ENCODE measurements around the gene KCNE4.

DNA sequence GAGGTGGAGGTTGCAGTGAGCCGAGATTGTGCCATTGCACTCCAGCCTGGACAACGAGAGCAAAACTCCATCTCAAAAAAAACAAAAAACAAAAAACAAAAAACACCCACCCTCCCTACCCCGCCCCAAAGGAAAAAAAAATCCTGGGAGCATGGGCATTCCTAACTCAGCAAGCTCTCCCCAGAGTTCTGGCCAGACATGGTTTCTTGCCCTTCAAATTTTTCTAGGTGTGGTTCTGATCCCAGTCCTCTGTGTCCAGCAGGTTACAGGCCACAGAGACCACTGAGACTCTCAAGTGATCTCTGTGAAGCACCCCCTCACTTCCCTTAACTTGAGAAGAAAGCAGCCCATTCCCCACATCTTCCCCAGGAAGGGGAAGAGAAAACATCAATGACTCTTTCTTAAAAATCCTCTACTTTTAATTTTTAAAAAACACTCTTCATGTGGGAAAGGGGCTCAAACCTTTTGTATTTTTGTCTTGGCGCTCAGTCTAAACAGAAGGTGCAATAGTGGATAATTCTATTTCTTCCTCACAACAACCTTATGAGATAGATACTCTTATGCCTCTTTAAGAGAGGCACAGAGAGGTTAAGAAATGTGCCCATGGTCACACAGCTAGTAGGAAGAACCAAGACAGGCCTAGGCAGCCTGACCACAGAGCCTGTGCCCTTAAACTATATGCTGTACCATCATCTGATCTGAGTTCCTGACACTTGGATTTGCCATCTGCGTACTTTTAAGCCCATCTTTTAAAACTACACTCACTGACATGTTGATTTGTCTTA, 6.9 kb upstream of the KCNE4 start:
- TF ChIP-seq, protein P1, sequence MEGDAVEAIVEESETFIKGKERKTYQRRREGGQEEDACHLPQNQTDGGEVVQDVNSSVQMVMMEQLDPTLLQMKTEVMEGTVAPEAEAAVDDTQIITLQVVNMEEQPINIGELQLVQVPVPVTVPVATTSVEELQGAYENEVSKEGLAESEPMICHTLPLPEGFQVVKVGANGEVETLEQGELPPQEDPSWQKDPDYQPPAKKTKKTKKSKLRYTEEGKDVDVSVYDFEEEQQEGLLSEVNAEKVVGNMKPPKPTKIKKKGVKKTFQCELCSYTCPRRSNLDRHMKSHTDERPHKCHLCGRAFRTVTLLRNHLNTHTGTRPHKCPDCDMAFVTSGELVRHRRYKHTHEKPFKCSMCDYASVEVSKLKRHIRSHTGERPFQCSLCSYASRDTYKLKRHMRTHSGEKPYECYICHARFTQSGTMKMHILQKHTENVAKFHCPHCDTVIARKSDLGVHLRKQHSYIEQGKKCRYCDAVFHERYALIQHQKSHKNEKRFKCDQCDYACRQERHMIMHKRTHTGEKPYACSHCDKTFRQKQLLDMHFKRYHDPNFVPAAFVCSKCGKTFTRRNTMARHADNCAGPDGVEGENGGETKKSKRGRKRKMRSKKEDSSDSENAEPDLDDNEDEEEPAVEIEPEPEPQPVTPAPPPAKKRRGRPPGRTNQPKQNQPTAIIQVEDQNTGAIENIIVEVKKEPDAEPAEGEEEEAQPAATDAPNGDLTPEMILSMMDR (conservative IDR thresholded peaks at IDR 0.05): no peak
- TF ChIP-seq ZFX (IDR thresholded peaks at IDR 0.05): no peak

Data from C4-2B (cell line).